IgD-negative memory B cell (primary cell): ENCODE measurements around the gene CNTLN. TPM values are rescaled to one million over a fixed set of nuclear protein-coding genes. Genes with fewer than 3 reads are reported as not detected.
"Not testable (repeated sequence)": the region's sequence is repeated elsewhere in the genome, so short reads cannot be mapped to it uniquely, and the experiment has no call there.

Experiments
- H3K27ac Mint-ChIP-seq, 3 donors: one replicate each; pipeline ENCODE4 v1.8.0; 2020 to 2022; ENCODE audit warnings: mild to moderate bottlenecking in 3 of 3, mixed read lengths in 3 of 3, moderate library complexity in 1 of 3
- H3K27me3 Mint-ChIP-seq: one replicate; pipeline ENCODE4 v1.8.0; 2021; ENCODE audit warnings: mixed read lengths
- H3K36me3 Mint-ChIP-seq: one replicate; pipeline ENCODE4 v1.8.0; 2020; ENCODE audit warnings: mild to moderate bottlenecking, mixed read lengths
- H3K4me1 Mint-ChIP-seq, 3 donors: one replicate each; pipeline ENCODE4 v1.8.0; 2020 to 2022; ENCODE audit warnings: mixed read lengths in 3 of 3, mild to moderate bottlenecking in 1 of 3
- H3K4me3 Mint-ChIP-seq, 4 donors: one replicate each; pipeline ENCODE4 v1.8.0; 2020 to 2022; ENCODE audit warnings: mild to moderate bottlenecking in 4 of 4, mixed read lengths in 4 of 4, moderate library complexity in 3 of 4
- H3K9me3 Mint-ChIP-seq, 3 donors: one replicate each; pipeline ENCODE4 v1.8.0; 2020 to 2021; ENCODE audit warnings: mixed read lengths in 3 of 3, mild to moderate bottlenecking in 1 of 3
- polyA plus RNA-seq: library from polyadenylated mRNA; unstranded; fragments of 300-500 nt; fragmentation: Illumina TruSeq; gene quantifications from one replicate; pipeline ENCODE4 v1.2.3, GENCODE V29; 2021

Gene CNTLN
- polyA plus RNA-seq, 1 donor from 2014 or later = 0.28 TPM

- H3K4me1 Mint-ChIP-seq = no peaks in the 10 kb centered on the region
- H3K27ac Mint-ChIP-seq = no peak overlapping the region
- H3K9me3 Mint-ChIP-seq = peaks cover 0 to 4% (median 0%) of the 10 kb centered on the region in 3 donors
- no peak overlapping the region for H3K4me3 Mint-ChIP-seq
- no peaks in the 10 kb centered on the region for H3K27me3 Mint-ChIP-seq
- H3K36me3 Mint-ChIP-seq = peaks cover 4% of the 10 kb centered on the region
These were observed 95.2 kb downstream of the CNTLN start for GRCh38 chr9:17229945-17230560.

GRCh38 chr9:17230646-17231045, 95.8 kb downstream of the CNTLN start:
- Mint-ChIP-seq H3K4me1 (no peaks in the 10 kb centered on the region), H3K36me3 (peaks cover 4% of the 10 kb centered on the region), H3K27ac (no peak overlapping the region), H3K9me3 (peaks cover 0 to 4% (median 0%) of the 10 kb centered on the region in 3 donors), H3K4me3 (no peak overlapping the region), H3K27me3 (no peaks in the 10 kb centered on the region)

GRCh38 chr9:17236147-17236546, 101.3 kb downstream of the CNTLN start:
- Mint-ChIP-seq H3K27ac (no peak overlapping the region), H3K4me3 (no peak overlapping the region), H3K9me3 (peaks cover 0 to 4% (median 1%) of the 10 kb centered on the region in 3 donors), H3K27me3 (no peaks in the 10 kb centered on the region), H3K36me3 (peaks cover 2% of the 10 kb centered on the region), H3K4me1 (no peaks in the 10 kb centered on the region)

GRCh38 chr9:17246770-17247169, 111.9 kb downstream of the CNTLN start:
- Mint-ChIP-seq H3K4me1 (no peaks in the 10 kb centered on the region), H3K27ac (no peak overlapping the region), H3K4me3 (no peak overlapping the region), H3K9me3 (peaks cover 13 to 23% (median 16%) of the 10 kb centered on the region in 3 donors), H3K36me3 (no peaks in the 10 kb centered on the region), H3K27me3 (no peaks in the 10 kb centered on the region)

GRCh38 chr9:17251100-17251499, 116.3 kb downstream of the CNTLN start:
- Mint-ChIP-seq H3K27me3 (no peaks in the 10 kb centered on the region), H3K36me3 (no peaks in the 10 kb centered on the region), H3K9me3 (peaks cover 13 to 25% (median 23%) of the 10 kb centered on the region in 3 donors), H3K4me3 (no peak overlapping the region), H3K4me1 (no peaks in the 10 kb centered on the region), H3K27ac (no peak overlapping the region)

GRCh38 chr9:17268531-17269188, 133.8 kb downstream of the CNTLN start:
- H3K27ac Mint-ChIP-seq, H3K27me3 Mint-ChIP-seq, H3K4me3 Mint-ChIP-seq, H3K36me3 Mint-ChIP-seq, H3K9me3 Mint-ChIP-seq, H3K4me1 Mint-ChIP-seq: not testable (repeated sequence)

GRCh38 chr9:17269799-17270198, 135.0 kb downstream of the CNTLN start:
- H3K4me3 Mint-ChIP-seq = no peak overlapping the region
- peaks cover 0 to 5% (median 4%) of the 10 kb centered on the region in 3 donors for H3K9me3 Mint-ChIP-seq
- H3K27me3 Mint-ChIP-seq = no peaks in the 10 kb centered on the region
- no peaks in the 10 kb centered on the region for H3K4me1 Mint-ChIP-seq
- H3K27ac Mint-ChIP-seq = no peak overlapping the region
- no peaks in the 10 kb centered on the region for H3K36me3 Mint-ChIP-seq

- H3K9me3 Mint-ChIP-seq = peaks cover 0 to 4% (median 3%) of the 10 kb centered on the region in 3 donors
- H3K4me1 Mint-ChIP-seq = no peaks in the 10 kb centered on the region
- H3K36me3 Mint-ChIP-seq = no peaks in the 10 kb centered on the region
- no peak overlapping the region for H3K4me3 Mint-ChIP-seq
- H3K27me3 Mint-ChIP-seq = no peaks in the 10 kb centered on the region
- no peak overlapping the region for H3K27ac Mint-ChIP-seq
These were observed 137.7 kb downstream of the CNTLN start for GRCh38 chr9:17272536-17272935.

GRCh38 chr9:17280350-17281012, 145.6 kb downstream of the CNTLN start:
- H3K9me3 Mint-ChIP-seq = peaks cover 10 to 18% (median 11%) of the 10 kb centered on the region in 3 donors
- no peak overlapping the region for H3K4me3 Mint-ChIP-seq
- H3K4me1 Mint-ChIP-seq = no peaks in the 10 kb centered on the region
- H3K36me3 Mint-ChIP-seq = peaks cover 2% of the 10 kb centered on the region
- no peak overlapping the region for H3K27ac Mint-ChIP-seq
- H3K27me3 Mint-ChIP-seq = no peaks in the 10 kb centered on the region

GRCh38 chr9:17290673-17291072, 155.8 kb downstream of the CNTLN start:
- H3K9me3 Mint-ChIP-seq = peaks cover 0 to 11% (median 3%) of the 10 kb centered on the region in 3 donors
- H3K27me3 Mint-ChIP-seq, H3K4me3 Mint-ChIP-seq, H3K4me1 Mint-ChIP-seq, H3K27ac Mint-ChIP-seq, H3K36me3 Mint-ChIP-seq: not testable (repeated sequence)

GRCh38 chr9:17291766-17292165, 156.9 kb downstream of the CNTLN start:
- Mint-ChIP-seq H3K9me3 (peaks cover 0 to 15% (median 3%) of the 10 kb centered on the region in 3 donors), H3K36me3 (no peaks in the 10 kb centered on the region), H3K4me3 (no peak overlapping the region), H3K27me3 (no peaks in the 10 kb centered on the region), H3K27ac (no peak overlapping the region), H3K4me1 (peaks cover 0 to 2% (median 0%) of the 10 kb centered on the region in 3 donors)

GRCh38 chr9:17293685-17294084, 158.8 kb downstream of the CNTLN start:
- peaks cover 0 to 2% (median 0%) of the 10 kb centered on the region in 3 donors for H3K4me1 Mint-ChIP-seq
- no peak overlapping the region for H3K4me3 Mint-ChIP-seq

GRCh38 chr9:17294822-17295624, 160.2 kb downstream of the CNTLN start:
- H3K4me3 Mint-ChIP-seq = no peak overlapping the region

More at GRCh38 chr9:17293685-17294084, 158.8 kb downstream of the CNTLN start:
- Mint-ChIP-seq H3K27me3 (no peaks in the 10 kb centered on the region), H3K36me3 (no peaks in the 10 kb centered on the region), H3K9me3 (peaks cover 0 to 12% (median 3%) of the 10 kb centered on the region in 3 donors), H3K27ac (peak overlapping the region in 1 of 3 donors; percentile 23)

GRCh38 chr9:17315341-17315740, 180.5 kb downstream of the CNTLN start:
- Mint-ChIP-seq H3K27me3 (no peaks in the 10 kb centered on the region), H3K9me3 (peaks cover 0 to 4% (median 3%) of the 10 kb centered on the region in 3 donors), H3K27ac (no peak overlapping the region), H3K36me3 (no peaks in the 10 kb centered on the region), H3K4me1 (no peaks in the 10 kb centered on the region), H3K4me3 (no peak overlapping the region)

More at GRCh38 chr9:17294822-17295624, 160.2 kb downstream of the CNTLN start:
- Mint-ChIP-seq H3K27me3 (no peaks in the 10 kb centered on the region), H3K36me3 (no peaks in the 10 kb centered on the region), H3K9me3 (peaks cover 0 to 10% (median 3%) of the 10 kb centered on the region in 3 donors), H3K27ac (no peak overlapping the region), H3K4me1 (peaks cover 0 to 2% (median 0%) of the 10 kb centered on the region in 3 donors)
